Parathyroid adenoma (tissue), 2 donors: Measurements from ENCODE around the gene IL11RA.

Experiments
- H2AFZ ChIP-seq: fragments of 300-600 bp; sonication (generic); one replicate; pipeline ENCODE4 v1.7.0; 2017; ENCODE audit warnings: antibody characterized with exemption, mild to moderate bottlenecking
- H3K27ac ChIP-seq: fragments of 300-600 bp; sonication (generic); one replicate; pipeline ENCODE4 v1.7.0; 2017
- H3K27me3 ChIP-seq: fragments of 300-600 bp; sonication (generic); one replicate; pipeline ENCODE4 v1.7.0; 2017; ENCODE audit warnings: low read length; ENCODE audit not compliant: control insufficient read depth, insufficient read depth
- H3K36me3 ChIP-seq: fragments of 300-600 bp; sonication (generic); one replicate; pipeline ENCODE4 v1.7.0; 2017; ENCODE audit warnings: low read length; ENCODE audit not compliant: control insufficient read depth, insufficient read depth
- H3K4me1 ChIP-seq: fragments of 300-600 bp; sonication (generic); one replicate; pipeline ENCODE4 v1.7.0; 2017; ENCODE audit warnings: control low read depth
- H3K4me2 ChIP-seq: fragments of 300-600 bp; sonication (generic); one replicate; pipeline ENCODE4 v1.7.0; 2017; ENCODE audit warnings: low read length
- H3K4me3 ChIP-seq: fragments of 300-600 bp; sonication (generic); one replicate; pipeline ENCODE4 v1.7.0; 2017; ENCODE audit warnings: low read depth, low read length
- H3K79me2 ChIP-seq: fragments of 300-600 bp; sonication (generic); one replicate; pipeline ENCODE4 v1.7.0; 2017; ENCODE audit warnings: control low read depth
- H3K9ac ChIP-seq: fragments of 300-600 bp; sonication (generic); one replicate; pipeline ENCODE4 v1.7.0; 2017; ENCODE audit warnings: mild to moderate bottlenecking
- H3K9me3 ChIP-seq: fragments of 300-600 bp; sonication (generic); one replicate; pipeline ENCODE4 v1.7.0; 2017; ENCODE audit warnings: low read length; ENCODE audit not compliant: control insufficient read depth
- CTCF ChIP-seq: fragments of 300-600 bp; sonication (generic); IDR thresholded peaks from one replicate; pipeline ENCODE4 v1.7.0; 2017; ENCODE audit warnings: antibody characterized with exemption, mild to moderate bottlenecking
- donor health status: primary hyperparathyroidism.

Gene IL11RA

DNA sequence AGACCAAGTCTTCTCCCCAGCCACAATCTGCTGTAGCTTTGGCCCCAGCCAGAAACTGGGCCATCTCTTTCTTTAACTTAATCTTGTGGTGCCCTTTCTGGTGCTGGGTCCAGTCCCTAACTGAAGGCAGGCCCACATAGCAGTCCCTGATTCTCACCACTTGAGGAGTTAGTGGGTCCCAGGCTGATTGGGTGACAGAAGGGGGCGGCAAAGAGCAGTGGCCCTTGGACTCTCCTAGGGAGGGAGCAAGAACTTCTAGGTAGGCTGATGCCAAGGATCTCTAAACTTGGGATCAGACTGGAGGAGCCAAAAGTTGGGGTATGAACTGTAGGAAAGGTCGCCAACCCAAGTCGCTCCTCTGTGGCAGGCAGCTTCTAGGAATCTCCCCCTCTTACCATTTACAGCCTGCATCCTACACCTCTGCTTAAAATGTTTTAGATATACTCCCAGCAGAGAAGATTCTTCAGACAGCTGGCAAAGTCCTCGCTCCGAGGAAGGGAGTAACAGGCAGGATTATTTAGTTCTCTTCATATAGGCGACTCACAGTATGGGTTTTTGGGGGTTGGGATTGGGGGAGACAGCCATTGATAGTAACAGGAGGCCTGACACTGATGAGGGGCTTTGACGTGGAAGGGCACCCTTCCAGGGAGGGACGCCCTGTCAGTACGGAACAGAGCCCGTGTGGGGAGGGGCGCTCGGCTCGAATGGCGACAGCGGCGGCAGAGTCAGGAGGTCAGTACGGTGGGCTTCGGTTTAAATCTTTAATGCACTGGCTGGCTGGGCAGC lies 12.5 kb downstream of the IL11RA start:
- no peaks in the 10 kb centered on the region for H3K27me3 ChIP-seq
- H3K4me2 ChIP-seq: peak overlapping the region; percentile 43
- peak; percentile 78 for TF ChIP-seq CTCF
- no peaks in the 10 kb centered on the region for H3K4me1 ChIP-seq
- peak overlapping the region; percentile 65 for H2AFZ ChIP-seq
- peak overlapping the region; percentile 75 for H3K27ac ChIP-seq
- no peaks in the 10 kb centered on the region for H3K79me2 ChIP-seq
- H3K4me3 ChIP-seq: peak overlapping the region; percentile 25
- H3K9ac ChIP-seq: no peak overlapping the region
- H3K9me3 ChIP-seq: no peaks in the 10 kb centered on the region
- no peaks in the 10 kb centered on the region for H3K36me3 ChIP-seq

GRCh38 chr9:34665067-34665380 lies 13.0 kb downstream of the IL11RA start:
- no peaks in the 10 kb centered on the region for H3K4me1 ChIP-seq
- H3K9ac ChIP-seq: no peak overlapping the region
- H3K4me3 ChIP-seq: peak overlapping the region; percentile 25
- no peaks in the 10 kb centered on the region for H3K9me3 ChIP-seq
- H3K79me2 ChIP-seq: no peaks in the 10 kb centered on the region
- no peak for TF ChIP-seq CTCF
- H3K36me3 ChIP-seq: no peaks in the 10 kb centered on the region
- H2AFZ ChIP-seq: peak overlapping the region; percentile 65
- H3K4me2 ChIP-seq: peak overlapping the region; percentile 43
- no peaks in the 10 kb centered on the region for H3K27me3 ChIP-seq
- peak overlapping the region; percentile 75 for H3K27ac ChIP-seq

DNA sequence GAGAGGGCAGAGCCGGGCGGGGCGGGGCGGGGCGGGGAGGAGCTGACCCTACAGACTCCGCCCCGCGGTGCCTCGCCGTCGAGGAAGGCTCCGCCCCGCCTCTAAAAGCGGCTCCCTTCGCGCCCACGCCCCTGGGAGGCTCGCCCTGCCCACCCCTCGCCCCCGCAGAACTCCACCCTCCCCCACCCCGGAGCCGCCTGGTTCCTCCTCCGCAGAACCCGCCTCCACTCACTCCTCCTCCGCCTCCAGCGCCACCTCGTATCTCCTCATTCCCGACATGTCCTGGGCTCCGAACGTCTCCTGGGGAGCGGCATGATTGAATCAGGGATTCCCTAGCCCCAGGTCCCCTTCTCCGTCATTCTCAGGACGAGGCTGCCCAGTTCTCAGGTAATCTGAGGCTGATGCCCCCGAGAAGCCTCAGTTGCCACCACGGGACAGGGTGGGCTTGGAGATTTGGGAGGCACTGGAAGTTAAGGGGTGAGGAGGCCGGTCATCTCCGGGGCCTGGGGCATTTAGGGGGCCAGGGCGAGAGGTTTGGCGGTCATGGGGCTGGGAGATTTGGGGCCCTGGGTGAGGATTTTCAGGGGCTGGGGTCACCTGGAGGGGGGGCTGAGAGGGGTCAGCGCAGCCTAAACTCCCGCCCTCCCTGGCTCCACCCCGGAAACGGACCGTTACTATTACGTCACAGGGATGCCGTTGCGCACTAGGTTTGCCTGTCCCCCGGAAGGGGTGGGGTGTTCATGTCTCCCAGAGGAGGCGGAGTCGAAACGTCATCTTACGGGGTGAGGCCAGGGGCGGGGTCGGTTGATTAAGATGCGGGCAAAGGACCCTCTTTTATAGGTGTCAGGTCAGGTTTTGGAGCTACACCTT lies 13.6 kb downstream of the IL11RA start:
- H3K4me3 ChIP-seq: peak overlapping the region; percentile 73
- H3K36me3 ChIP-seq: no peaks in the 10 kb centered on the region
- no peaks in the 10 kb centered on the region for H3K79me2 ChIP-seq
- no peaks in the 10 kb centered on the region for H3K4me1 ChIP-seq
- H2AFZ ChIP-seq: peak overlapping the region; percentile 97
- peak overlapping the region; percentile 100 for H3K27ac ChIP-seq
- H3K9ac ChIP-seq: peak overlapping the region; percentile 94
- no peak for TF ChIP-seq CTCF
- no peaks in the 10 kb centered on the region for H3K27me3 ChIP-seq
- H3K9me3 ChIP-seq: no peaks in the 10 kb centered on the region
- H3K4me2 ChIP-seq: peak overlapping the region; percentile 84

GRCh38 chr9:34669809-34670562 lies 18.0 kb downstream of the IL11RA start:
- no peak overlapping the region for H3K4me2 ChIP-seq
- H3K36me3 ChIP-seq: no peaks in the 10 kb centered on the region
- H3K27me3 ChIP-seq: no peaks in the 10 kb centered on the region
- TF ChIP-seq CTCF: no peak
- no peak overlapping the region for H2AFZ ChIP-seq
- no peak overlapping the region for H3K4me3 ChIP-seq
- no peak overlapping the region for H3K9ac ChIP-seq
- H3K4me1 ChIP-seq: no peaks in the 10 kb centered on the region
- no peak overlapping the region for H3K27ac ChIP-seq
- no peaks in the 10 kb centered on the region for H3K79me2 ChIP-seq
- no peaks in the 10 kb centered on the region for H3K9me3 ChIP-seq
